ENCODE data around the gene GABRB2.

- no peak for TF ChIP-seq CTCF (IDR thresholded peaks at IDR 0.05 in 2 of 3, conservative IDR thresholded peaks at IDR 0.05 in 1 of 3; ENCODE audit: borderline replicate concordance in 1 of 3, insufficient read depth in 1 of 3, low read depth in 2 of 3, low read length in 2 of 3)
- TF ChIP-seq POLR2AphosphoS5 (IDR thresholded peaks at IDR 0.05; ENCODE audit: low read depth, low read length) = no peak
- TF ChIP-seq, protein P1, sequence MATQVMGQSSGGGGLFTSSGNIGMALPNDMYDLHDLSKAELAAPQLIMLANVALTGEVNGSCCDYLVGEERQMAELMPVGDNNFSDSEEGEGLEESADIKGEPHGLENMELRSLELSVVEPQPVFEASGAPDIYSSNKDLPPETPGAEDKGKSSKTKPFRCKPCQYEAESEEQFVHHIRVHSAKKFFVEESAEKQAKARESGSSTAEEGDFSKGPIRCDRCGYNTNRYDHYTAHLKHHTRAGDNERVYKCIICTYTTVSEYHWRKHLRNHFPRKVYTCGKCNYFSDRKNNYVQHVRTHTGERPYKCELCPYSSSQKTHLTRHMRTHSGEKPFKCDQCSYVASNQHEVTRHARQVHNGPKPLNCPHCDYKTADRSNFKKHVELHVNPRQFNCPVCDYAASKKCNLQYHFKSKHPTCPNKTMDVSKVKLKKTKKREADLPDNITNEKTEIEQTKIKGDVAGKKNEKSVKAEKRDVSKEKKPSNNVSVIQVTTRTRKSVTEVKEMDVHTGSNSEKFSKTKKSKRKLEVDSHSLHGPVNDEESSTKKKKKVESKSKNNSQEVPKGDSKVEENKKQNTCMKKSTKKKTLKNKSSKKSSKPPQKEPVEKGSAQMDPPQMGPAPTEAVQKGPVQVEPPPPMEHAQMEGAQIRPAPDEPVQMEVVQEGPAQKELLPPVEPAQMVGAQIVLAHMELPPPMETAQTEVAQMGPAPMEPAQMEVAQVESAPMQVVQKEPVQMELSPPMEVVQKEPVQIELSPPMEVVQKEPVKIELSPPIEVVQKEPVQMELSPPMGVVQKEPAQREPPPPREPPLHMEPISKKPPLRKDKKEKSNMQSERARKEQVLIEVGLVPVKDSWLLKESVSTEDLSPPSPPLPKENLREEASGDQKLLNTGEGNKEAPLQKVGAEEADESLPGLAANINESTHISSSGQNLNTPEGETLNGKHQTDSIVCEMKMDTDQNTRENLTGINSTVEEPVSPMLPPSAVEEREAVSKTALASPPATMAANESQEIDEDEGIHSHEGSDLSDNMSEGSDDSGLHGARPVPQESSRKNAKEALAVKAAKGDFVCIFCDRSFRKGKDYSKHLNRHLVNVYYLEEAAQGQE (IDR thresholded peaks at IDR 0.05; ENCODE audit: low read depth) = no peak
- TF ChIP-seq POLR2A (IDR thresholded peaks at IDR 0.05; ENCODE audit: borderline replicate concordance, extremely low read depth, insufficient read depth, insufficient read length) = no peak
- TF ChIP-seq SRF (IDR thresholded peaks at IDR 0.05; ENCODE audit: low read depth) = no peak
- TF ChIP-seq RAD21 (IDR thresholded peaks at IDR 0.05; ENCODE audit: low read depth) = no peak
- TF ChIP-seq EZH2 (IDR thresholded peaks at IDR 0.05) = no peak
- TF ChIP-seq SIN3A (IDR thresholded peaks at IDR 0.05; ENCODE audit: low read depth) = no peak
- no peak for TF ChIP-seq CEBPB (IDR thresholded peaks at IDR 0.05; ENCODE audit: low read depth)
- no peak for TF ChIP-seq SP1 (IDR thresholded peaks at IDR 0.05; ENCODE audit: low read depth)
- TF ChIP-seq YY1 (IDR thresholded peaks at IDR 0.05; ENCODE audit: extremely low read depth, insufficient replicate concordance, low read depth, low read length) = no peak
- no peak for TF ChIP-seq ZBTB33 (IDR thresholded peaks at IDR 0.05; ENCODE audit: extremely low read depth, insufficient replicate concordance, low read length)
- TF ChIP-seq, protein P2, sequence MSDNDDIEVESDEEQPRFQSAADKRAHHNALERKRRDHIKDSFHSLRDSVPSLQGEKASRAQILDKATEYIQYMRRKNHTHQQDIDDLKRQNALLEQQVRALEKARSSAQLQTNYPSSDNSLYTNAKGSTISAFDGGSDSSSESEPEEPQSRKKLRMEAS (IDR thresholded peaks at IDR 0.05) = no peak
These were observed 284.7 kb downstream of the GABRB2 start for GRCh38 chr5:161261668-161262323.
